Activated T-helper 9 cell treated with anti-CD3 and anti-CD28 coated beads, Interleukin-2, amount 50 U/mL, for 16 hours (primary cell): ENCODE data around the gene PIEZO1.
A peak's percentile ranks its signal among the peaks of the same experiment; 100 is the strongest.

Source experiments
- DNase-seq: peaks from one replicate; pipeline ENCODE4 v3.0.0-alpha.2; 2020; ENCODE audit warnings: low read depth

The PIEZO1 gene

DNA sequence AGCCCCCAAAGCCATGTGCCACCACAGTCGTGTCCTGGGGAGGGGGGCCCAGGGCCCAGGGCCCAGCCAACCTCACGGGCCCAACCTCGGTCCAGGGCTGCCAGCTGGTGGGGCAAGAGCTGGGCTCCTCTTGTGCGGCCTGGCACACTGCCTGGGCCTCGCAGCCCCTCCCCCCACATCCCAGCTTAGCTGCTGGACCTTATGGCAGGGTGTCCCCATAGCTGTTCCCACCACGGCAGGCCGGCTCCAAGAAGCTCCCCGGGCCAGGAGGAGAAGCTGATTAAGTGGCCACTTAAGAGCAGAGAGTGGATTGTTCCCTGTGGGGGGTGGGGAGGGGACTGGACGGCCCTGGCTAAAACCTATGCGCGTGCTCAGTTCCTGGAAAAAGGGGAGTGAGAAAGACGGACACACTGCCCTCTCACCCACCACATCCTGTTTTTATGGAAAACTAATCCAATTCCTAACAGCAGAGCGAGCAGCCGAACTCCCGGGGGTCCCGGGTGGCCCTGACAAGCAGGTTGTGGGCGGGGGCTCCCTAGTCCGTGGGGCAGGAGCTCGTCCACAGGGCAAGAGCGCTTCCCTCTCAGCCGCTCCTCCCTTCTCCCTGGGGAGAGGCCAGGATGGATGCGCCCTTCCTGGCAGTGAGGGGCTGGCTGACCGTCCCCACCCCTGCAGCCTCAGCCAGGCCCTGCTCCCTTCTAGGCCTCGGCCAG is 16.8 kb downstream of the PIEZO1 start:
- no peak for DNase-seq

DNA sequence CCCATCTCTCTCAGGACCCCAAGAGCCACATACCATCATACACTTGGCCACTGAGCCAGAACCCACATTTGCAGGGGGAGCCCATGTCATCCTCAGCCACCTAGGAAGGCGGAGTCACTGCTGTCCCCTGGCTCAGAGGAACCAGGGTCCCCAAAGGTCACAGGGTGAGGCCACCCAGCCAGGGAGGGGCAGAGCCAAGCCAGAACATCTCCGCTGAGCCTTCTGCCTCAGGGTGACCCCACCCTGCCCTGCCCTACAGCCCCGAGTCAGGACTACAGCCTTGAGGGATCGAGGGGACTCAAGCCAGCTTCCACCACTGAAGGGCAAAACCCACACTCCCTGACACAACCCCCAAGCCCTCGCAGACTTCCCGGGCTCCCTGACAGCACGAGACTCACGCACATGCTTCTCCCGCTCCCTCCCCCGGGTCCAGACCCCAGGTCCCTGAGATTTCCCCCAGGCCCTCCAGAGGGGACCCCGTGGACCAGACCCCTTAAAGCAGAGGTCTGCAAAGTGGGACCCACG is 17.4 kb downstream of the PIEZO1 start:
- no peak for DNase-seq

GRCh38 chr16:88766975-88767374 is 18.0 kb downstream of the PIEZO1 start:
- DNase-seq, result no peak

GRCh38 chr16:88764913-88765349 is 20.1 kb downstream of the PIEZO1 start:
- no peak for DNase-seq

- DNase-seq, result no peak
Measured at GRCh38 chr16:88764080-88764479, 20.9 kb downstream of the PIEZO1 start.

GRCh38 chr16:88763502-88764053 is 21.4 kb downstream of the PIEZO1 start:
- no peak for DNase-seq

DNA sequence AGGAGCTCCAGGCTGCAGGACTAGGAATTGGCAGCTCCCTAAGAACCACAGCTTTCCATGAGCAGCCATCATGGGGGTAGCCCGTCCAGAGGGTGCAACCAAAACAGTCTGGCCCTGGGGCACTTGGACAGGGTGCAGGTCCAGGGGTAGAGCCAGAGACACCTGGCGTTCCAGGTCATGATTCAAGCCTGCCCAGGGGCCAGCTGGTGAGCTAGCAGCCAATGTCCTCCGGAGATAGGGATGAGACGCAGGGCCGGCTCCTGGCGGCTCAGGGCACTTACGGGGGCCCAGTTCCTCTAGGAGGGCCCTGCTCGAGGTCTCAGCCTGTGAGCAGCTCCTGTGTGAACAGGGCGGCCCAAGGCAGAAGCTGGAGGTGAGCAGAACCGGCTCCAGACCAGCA is 22.1 kb downstream of the PIEZO1 start:
- DNase-seq, result no peak

GRCh38 chr16:88762258-88762870 is 22.7 kb downstream of the PIEZO1 start:
- no peak for DNase-seq

DNA sequence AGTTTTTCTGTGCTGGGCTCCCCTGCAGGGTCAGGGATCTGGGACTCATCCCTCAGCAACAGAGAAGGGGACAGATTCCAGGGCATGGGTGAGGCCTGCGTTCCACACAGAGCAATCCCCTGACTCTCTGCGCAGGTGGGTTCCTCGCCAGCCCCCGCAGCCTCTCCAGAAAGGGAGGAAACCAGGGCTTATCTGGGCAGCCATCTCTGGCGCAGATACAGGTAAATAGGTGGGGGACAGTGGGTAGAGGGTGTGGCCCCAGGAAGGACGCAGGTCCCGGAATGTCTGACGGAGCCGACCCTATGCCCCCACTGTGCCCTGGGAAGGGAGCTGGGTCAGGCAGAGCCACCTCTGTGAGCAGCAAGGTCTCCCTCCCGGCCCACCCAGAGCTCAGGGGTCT is 23.2 kb downstream of the PIEZO1 start:
- no peak for DNase-seq

DNA sequence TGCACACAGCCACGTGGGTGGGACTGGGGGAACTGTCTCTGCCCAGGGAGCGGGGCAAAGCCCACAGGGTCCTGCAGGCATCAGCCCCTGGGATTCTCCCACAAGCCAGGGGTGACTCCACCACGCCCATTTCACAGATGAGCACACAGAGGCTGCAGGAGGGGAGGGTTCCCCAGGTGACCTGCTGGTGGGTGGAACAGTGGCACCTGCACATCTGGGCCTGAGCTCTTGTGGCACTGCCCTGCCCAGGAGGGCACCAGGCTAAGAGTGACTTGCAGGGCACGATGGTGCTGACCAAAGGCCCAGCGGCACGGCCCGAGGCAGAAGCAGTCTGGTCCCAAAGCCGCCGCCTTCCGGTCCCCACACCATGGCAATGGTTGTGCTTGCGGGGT is 23.9 kb downstream of the PIEZO1 start:
- no peak for DNase-seq

DNA sequence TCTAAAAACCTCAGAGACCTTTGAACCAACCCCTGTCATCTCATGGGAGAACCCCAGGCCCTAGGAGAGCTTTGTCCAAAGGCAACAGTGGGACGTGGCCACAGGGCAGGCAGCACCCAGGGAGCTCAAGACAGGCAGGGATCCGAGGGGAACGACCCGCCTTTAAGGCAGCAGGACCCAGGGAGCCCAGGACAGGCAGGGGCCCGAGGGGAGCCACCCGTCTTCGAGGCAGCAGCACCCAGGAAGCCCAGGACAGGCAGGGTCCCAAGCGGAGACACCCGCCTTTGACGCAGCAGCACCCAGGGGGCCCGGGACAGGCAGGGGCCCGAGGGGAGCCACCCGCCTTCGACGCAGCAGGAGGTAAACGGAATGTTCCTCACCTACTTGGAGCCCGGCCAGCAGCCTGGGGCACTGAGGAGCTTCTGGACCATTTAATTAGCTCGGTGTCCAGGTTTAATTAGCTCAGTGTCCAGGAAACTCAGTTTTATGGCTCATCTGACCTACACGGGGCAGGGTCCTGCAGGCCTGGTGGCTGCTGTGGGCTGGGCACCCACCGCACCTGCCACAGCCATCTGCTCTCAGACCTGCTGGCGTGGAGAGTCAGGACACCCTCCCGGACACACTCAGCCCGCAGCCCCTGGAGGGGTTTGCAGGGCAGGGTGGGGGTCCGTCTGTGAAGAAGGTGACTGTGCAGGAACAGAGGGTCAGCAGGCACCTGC is 24.4 kb downstream of the PIEZO1 start:
- no peak for DNase-seq

GRCh38 chr16:88759976-88760350 is 25.1 kb downstream of the PIEZO1 start:
- DNase-seq, result no peak

DNA sequence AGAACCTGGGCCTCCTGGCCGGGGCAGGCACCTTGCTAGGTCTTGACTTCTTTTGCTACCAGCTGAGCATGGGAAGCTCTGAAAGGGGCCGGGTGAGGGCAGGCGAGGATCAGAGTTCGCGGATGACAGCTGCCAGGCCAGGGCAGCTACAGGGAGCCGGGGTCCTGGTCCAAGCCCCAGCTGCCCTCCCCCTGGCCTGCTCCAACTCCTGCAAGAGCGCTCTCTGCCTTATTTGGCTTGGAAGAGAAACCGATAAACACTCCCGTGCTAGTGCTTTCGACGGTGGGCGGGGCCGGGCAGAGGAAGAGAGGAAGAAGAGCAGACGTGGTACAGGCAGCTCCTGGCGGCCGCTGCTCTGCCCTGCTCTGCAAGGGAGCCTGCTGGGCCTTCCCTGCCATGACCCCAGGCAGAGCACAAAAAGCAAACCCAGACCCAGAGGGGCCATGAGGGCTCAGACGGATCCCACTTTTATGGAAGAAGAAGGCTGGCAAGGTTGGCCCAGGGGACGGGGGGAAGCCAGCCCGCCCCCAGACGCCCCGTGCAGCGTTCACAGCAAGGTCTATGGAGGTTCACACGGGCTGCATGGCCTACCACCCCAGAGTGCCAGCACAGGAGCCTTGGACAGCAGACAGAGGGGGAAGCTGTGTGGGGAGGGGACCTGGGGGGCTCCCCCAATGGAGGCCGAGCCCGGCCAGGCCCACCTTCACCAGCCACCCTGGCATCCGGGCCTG is 25.6 kb downstream of the PIEZO1 start:
- peak; percentile 40 for DNase-seq

- no peak for DNase-seq
Measured at GRCh38 chr16:88758944-88759244, 26.1 kb downstream of the PIEZO1 start.

- no peak for DNase-seq
Measured at GRCh38 chr16:88758227-88758943, 26.6 kb downstream of the PIEZO1 start.

DNA sequence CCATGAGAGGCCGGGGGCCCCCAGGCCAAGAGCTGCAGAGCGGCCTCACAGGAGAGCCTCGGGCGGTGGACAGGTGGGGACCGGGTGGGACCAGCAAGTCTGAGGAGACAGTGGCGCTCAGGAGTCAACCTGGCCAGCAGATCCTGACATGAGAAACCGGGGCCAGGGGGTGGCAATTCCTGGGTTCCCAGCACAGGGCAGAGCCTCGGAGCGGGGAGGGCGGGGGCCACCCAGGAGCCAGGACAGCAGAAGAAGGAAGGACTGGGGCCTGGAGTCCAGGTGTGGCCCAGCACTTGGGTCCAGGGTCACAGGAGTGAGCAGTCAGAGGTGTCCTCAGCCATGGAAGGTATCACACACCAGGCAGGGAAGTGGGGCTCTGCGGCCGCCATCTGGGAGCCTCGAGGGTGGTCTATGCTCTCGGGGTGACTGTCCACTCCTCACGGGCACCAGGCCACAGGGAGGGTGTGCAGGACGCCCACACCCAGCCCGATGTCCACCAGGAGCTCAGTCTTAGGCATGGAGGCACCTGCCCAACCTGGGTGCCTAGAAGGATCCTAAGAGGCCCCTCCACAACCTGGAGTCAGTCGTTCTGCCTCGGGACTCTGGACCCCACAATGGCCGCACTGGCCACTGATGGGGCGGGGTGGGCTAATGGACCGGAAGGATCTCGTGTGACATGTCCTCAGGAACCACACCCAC is 29.1 kb downstream of the PIEZO1 start:
- DNase-seq, result no peak

DNA sequence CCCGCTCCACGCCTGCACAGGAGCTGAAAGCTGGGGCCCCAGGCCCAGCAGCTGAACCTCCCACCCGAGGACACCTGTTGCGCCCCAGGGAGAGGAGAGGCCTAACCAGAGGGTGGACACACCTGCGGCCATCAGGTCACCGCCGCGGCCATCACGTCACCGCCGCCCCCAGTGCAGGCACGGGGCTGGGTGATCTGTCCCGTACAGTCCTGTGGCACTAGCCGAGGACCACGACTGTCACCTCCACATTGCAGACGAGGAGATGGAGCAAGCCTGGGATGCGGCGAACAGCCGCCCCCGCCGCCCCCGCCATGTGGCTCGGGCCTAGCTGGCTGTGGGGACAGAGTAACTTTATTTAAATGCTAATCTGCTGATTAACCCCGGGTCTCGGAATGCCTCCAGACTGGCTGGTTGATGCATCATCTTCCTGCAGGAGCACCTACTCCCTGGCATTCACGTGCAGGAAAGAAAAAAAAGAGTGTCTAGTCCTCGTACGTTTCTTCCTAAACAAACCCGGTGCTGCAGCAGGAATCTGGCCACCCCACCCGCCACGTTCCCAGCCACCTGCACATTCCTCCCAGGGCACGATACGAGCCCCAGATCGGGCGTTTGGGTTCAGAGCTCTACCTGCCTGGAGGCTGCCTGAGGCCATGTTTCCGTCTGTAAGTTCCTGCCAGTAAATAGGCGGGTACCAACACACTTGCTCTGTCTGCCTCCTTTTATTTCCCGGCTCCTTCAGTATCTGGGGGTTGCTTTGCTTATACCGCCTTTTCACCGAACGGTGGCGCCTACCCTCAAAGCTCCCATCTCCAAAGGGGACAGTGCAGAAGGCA is 29.9 kb downstream of the PIEZO1 start:
- no peak for DNase-seq

GRCh38 chr16:88754109-88754911 is 30.7 kb downstream of the PIEZO1 start:
- no peak for DNase-seq

GRCh38 chr16:88753602-88754001 is 31.4 kb downstream of the PIEZO1 start:
- no peak for DNase-seq
